Psoas muscle (tissue), 8 donors: ENCODE data around the gene ZBTB12. TPM values are rescaled to one million over a fixed set of nuclear protein-coding genes. Genes with fewer than 3 reads are reported as not detected.
A peak's percentile ranks its signal among the peaks of the same experiment; 100 is the strongest.

Source experiments
- ATAC-seq, 4 donors: fragments of 200-7000 bp; cut with Tn5 transposase; one replicate each; pipeline ENCODE4 v1.9.1; 2020; ENCODE audit warnings: moderate library complexity in 3 of 4, mild to moderate bottlenecking in 2 of 4
- DNase-seq, 2 donors: peaks; one replicate each; pipeline ENCODE4 v3.0.0-alpha.2; 2020
- H3K27ac ChIP-seq: fragments of 200-600 bp; one replicate; pipeline ENCODE4 v1.8.0; 2022
- H3K27me3 ChIP-seq, 3 donors: fragments of 200-600 bp in 1 of 3; one replicate each; pipeline versions ENCODE4 v1.6.1 to v1.8.0; 2013 to 2022; ENCODE audit warnings: low read length in 2 of 3, mild to moderate bottlenecking in 2 of 3, moderate library complexity in 1 of 3; ENCODE audit not compliant: insufficient read depth in 3 of 3
- H3K36me3 ChIP-seq, 2 donors: fragments of 200-600 bp in 1 of 2; one replicate each; pipeline versions ENCODE4 v1.6.1 to v1.8.0; 2013 to 2022; ENCODE audit warnings: low read depth in 1 of 2, mild to moderate bottlenecking in 1 of 2, moderate library complexity in 1 of 2; ENCODE audit not compliant: insufficient read depth in 1 of 2
- H3K4me1 ChIP-seq: fragments of 200-600 bp; one replicate; pipeline ENCODE4 v1.8.0; 2022
- H3K4me3 ChIP-seq: fragments of 200-600 bp; one replicate; pipeline ENCODE4 v1.8.0; 2022; ENCODE audit warnings: mild to moderate bottlenecking
- H3K9me3 ChIP-seq: fragments of 200-600 bp; one replicate; pipeline ENCODE4 v1.8.0; 2022
- WGBS, 3 donors: extraction: QIAGEN DNeasy Blood & Tissue Kit; methylation state at CpG; one replicate each; pipeline versions ENCODE4 v1.1.6 to v1.1.7; 2013; 5-methylcytosine and 5-hydroxymethylcytosine counted together
- intact Hi-C, 2 donors: fragments of 100-400 bp; cut with DNase I; formaldehyde crosslinking; loops; one replicate each; pipeline versions ENCODE4 v1.11.0 to v1.14.2; 2022
- polyA plus RNA-seq, 3 donors: library from polyadenylated mRNA; stranded (reverse); fragments of 200-250 nt; gene quantifications; one replicate each; pipeline ENCODE4 v1.2.3, GENCODE V29; 2013
- total RNA-seq, 4 donors: library from RNA; stranded (reverse); fragmentation: NEBNext Ultra II Directional in 2 of 4; extraction: Animal tissue kit (Norgen Biotek cat#: 25700) in 2 of 4; gene quantifications; one replicate each; pipeline versions ENCODE4 v1.2.1 to v1.2.4, GENCODE V29; 2021 to 2023
- TF ChIP-seq, protein P1 (sequence below): fragments of 200-600 bp; IDR thresholded peaks from one replicate; pipeline ENCODE4 v1.8.0; 2022; ENCODE audit warnings: antibody characterized with exemption
- donor health status: healthy with polysubstance abuse.
- donor health status: DM: no; HTN: no; CAD: no; lungs with moderate emphysema.
- donor health status: Bipolar disorder and iron deficiency.
- donor health status: healthy.
- donor health status: DM: yes; HTN: yes; CAD: no.
- donor health status: DM: no; HTN: no; CAD: no.
- donor health status: DM: no; HTN: no; CAD: no.
- donor health status: DM: yes; HTN: yes; CAD: no.

The ZBTB12 gene
- total and polyA plus RNA-seq, 7 donors = 1.1 to 4.6 (median 2.2) TPM

DNA sequence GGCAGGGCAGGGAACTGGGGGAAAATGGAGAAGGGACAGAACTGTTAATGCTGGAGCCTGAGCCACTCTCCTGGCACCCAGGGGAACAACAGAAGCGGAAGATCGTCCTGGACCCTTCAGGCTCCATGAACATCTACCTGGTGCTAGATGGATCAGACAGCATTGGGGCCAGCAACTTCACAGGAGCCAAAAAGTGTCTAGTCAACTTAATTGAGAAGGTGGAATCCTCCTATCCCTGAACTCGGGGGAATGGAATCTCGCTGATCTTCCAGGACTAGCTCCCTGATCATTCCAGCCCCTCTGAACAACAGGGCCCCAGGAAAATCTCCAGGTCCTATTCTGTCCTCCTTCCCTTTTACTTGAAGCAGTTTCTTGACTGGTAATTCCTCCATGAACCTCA lies 46.0 kb upstream of the ZBTB12 start:
- TF ChIP-seq, protein P1, sequence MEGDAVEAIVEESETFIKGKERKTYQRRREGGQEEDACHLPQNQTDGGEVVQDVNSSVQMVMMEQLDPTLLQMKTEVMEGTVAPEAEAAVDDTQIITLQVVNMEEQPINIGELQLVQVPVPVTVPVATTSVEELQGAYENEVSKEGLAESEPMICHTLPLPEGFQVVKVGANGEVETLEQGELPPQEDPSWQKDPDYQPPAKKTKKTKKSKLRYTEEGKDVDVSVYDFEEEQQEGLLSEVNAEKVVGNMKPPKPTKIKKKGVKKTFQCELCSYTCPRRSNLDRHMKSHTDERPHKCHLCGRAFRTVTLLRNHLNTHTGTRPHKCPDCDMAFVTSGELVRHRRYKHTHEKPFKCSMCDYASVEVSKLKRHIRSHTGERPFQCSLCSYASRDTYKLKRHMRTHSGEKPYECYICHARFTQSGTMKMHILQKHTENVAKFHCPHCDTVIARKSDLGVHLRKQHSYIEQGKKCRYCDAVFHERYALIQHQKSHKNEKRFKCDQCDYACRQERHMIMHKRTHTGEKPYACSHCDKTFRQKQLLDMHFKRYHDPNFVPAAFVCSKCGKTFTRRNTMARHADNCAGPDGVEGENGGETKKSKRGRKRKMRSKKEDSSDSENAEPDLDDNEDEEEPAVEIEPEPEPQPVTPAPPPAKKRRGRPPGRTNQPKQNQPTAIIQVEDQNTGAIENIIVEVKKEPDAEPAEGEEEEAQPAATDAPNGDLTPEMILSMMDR = no peak
- no peaks in the 10 kb centered on the region for H3K4me1 ChIP-seq
- intact Hi-C loops = no loop called here
- H3K9me3 ChIP-seq = no peaks in the 10 kb centered on the region
- whole genome bisulfite sequencing, 3 donors = 74 to 82% (median 79%) methylated on average over 4 of the region's 4 CpGs
- H3K27me3 ChIP-seq = peaks cover 0 to 21% (median 0%) of the 10 kb centered on the region in 3 donors
- peaks cover 0 to 20% of the 10 kb centered on the region in 2 donors for H3K36me3 ChIP-seq
- no peak overlapping the region for H3K27ac ChIP-seq
- DNase-seq (no peak), ATAC-seq (no peak)
- H3K4me3 ChIP-seq = no peak overlapping the region

DNA sequence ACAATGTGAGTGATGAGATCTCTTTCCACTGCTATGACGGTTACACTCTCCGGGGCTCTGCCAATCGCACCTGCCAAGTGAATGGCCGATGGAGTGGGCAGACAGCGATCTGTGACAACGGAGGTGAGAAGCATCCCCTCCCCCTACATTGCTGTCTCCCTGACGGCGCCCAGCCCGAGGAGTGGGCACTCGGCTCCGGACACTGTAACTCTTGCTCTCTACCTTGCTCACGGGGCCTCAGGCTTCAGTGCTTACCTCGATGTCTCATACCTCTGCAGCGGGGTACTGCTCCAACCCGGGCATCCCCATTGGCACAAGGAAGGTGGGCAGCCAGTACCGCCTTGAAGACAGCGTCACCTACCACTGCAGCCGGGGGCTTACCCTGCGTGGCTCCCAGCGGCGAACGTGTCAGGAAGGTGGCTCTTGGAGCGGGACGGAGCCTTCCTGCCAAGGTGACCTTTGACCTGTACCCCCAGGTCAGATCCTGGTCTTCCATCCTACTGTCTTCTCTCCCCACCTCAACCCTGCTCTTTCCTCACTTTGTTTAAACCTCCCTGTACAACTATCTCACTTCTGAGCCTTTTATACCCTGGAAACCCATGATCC lies 45.3 kb upstream of the ZBTB12 start:
- TF ChIP-seq, protein P1 = no peak
- DNase-seq (no peak), ATAC-seq (no peak)

DNA sequence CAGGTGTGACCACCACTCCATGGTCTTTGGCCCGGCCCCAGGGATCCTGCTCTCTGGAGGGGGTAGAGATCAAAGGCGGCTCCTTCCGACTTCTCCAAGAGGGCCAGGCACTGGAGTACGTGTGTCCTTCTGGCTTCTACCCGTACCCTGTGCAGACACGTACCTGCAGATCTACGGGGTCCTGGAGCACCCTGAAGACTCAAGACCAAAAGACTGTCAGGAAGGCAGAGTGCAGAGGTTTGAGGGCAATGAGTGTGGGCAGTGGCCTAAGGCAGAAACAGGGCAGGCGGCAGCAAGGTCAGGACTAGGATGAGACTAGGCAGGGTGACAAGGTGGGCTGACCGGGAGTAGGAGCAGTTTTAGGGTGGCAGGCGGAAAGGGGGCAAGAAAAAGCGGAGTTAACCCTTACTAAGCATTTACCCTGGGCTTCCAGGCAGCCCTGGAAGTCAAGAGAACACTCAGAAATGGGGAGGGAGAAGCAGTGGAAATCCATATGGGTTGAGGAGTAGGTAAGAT lies 44.5 kb upstream of the ZBTB12 start:
- TF ChIP-seq, protein P1 = no peak
- peak overlapping the region; percentile 55 for H3K27ac ChIP-seq
- peak overlapping the region; percentile 22 for H3K4me3 ChIP-seq
- ATAC-seq = no peak
- no peaks in the 10 kb centered on the region for H3K4me1 ChIP-seq
- no peak for DNase-seq
- H3K36me3 ChIP-seq = peaks cover 0 to 5% of the 10 kb centered on the region in 2 donors
- intact Hi-C loops = no loop called here
- H3K27me3 ChIP-seq = peaks cover 0 to 28% (median 0%) of the 10 kb centered on the region in 3 donors
- WGBS, 3 donors = 67 to 79% (median 70%) methylated on average over 11 of the region's 11 CpGs
- H3K9me3 ChIP-seq = no peaks in the 10 kb centered on the region

More for the DNA sequence above, 45.3 kb upstream of the ZBTB12 start:
- no peak overlapping the region for H3K27ac ChIP-seq
- WGBS, 3 donors = 82 to 83% (median 83%) methylated on average over 24 of the region's 24 CpGs
- peaks cover 0 to 28% (median 0%) of the 10 kb centered on the region in 3 donors for H3K27me3 ChIP-seq
- H3K4me3 ChIP-seq = no peak overlapping the region
- H3K36me3 ChIP-seq = peaks cover 0 to 13% of the 10 kb centered on the region in 2 donors
- intact Hi-C loops = no loop called here
- no peaks in the 10 kb centered on the region for H3K4me1 ChIP-seq
- no peaks in the 10 kb centered on the region for H3K9me3 ChIP-seq

DNA sequence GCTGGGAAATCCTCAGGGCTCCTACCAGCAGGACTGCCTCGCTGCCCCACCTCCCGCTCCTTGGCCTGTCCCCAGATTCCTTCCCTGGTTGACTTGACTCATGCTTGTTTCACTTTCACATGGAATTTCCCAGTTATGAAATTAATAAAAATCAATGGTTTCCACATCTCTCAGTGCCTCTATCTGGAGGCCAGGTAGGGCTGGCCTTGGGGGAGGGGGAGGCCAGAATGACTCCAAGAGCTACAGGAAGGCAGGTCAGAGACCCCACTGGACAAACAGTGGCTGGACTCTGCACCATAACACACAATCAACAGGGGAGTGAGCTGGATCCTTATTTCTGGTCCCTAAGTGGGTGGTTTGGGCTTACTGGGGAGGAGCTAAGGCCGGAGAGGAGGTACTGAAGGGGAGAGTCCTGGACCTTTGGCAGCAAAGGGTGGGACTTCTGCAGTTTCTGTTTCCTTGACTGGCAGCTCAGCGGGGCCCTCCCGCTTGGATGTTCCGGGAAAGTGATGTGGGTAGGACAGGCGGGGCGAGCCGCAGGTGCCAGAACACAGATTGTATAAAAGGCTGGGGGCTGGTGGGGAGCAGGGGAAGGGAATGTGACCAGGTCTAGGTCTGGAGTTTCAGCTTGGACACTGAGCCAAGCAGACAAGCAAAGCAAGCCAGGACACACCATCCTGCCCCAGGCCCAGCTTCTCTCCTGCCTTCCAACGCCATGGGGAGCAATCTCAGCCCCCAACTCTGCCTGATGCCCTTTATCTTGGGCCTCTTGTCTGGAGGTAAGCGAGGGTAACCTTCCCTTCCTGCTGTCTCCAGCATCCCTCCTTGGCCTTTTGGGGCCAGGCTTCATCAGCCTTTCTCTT lies 43.9 kb upstream of the ZBTB12 start, which contains the start of gene CFB:
CFB (plus strand) TSS at position 589 of the 863 bp plus-strand sequence; CDS start at position 716, 127 bp downstream.
- Histone ChIP-seq H3K27ac (peak within 1 kb of the TSS; percentile 55), H3K9me3 (no peaks in the 10 kb centered on the region), H3K27me3 (peaks cover 0 to 28% (median 0%) of the 10 kb centered on the region in 3 donors), H3K4me1 (no peaks in the 10 kb centered on the region), H3K36me3 (no peaks in the 10 kb centered on the region), H3K4me3 (peak within 1 kb of the TSS; percentile 22)
- TF ChIP-seq, protein P1 = no peak
- peak; percentile 48 to 67 (median 50) for ATAC-seq
- WGBS, 3 donors = 34 to 36% (median 35%) methylated on average over 10 to 11 of the region's 11 CpGs
- DNase-seq = peak; percentile 84 to 87
- intact Hi-C loops = no loop called here
